T47D (cell line): ENCODE data around the gene FAM185A.
"Not testable (repeated sequence)": the region's sequence is repeated elsewhere in the genome, so short reads cannot be mapped to it uniquely, and the experiment has no call there.

Source experiments
- DNase-seq, 2 experiments: peaks; one replicate each; pipeline versions ENCODE4 v3.0.0 to v3.0.0-alpha.2; 2011 to 2012; ENCODE audit warnings: low read depth in 1 of 2, low spot score in 1 of 2
- JUND ChIP-seq: IDR thresholded peaks from 2 replicates; pipeline ENCODE4 v1.6.1; 2012; ENCODE audit warnings: low read depth
- in situ Hi-C: cut with HindIII; loops from 2 replicates; pipeline ENCODE4 v1.10.0; 2016; ENCODE audit warnings: low sequenced_read_pairs, low pct_unique_long_range_greater_than_20kb

The FAM185A gene

GRCh38 chr7:102832674-102833073 is 83.9 kb downstream of the FAM185A start:
- DNase-seq = no peak
- TF ChIP-seq JUND = no peak
- in situ Hi-C loops = no loop called here

GRCh38 chr7:102833343-102833742 is 84.5 kb downstream of the FAM185A start:
- TF ChIP-seq JUND = no peak
- no peak for DNase-seq
- in situ Hi-C loops = no loop called here

DNA sequence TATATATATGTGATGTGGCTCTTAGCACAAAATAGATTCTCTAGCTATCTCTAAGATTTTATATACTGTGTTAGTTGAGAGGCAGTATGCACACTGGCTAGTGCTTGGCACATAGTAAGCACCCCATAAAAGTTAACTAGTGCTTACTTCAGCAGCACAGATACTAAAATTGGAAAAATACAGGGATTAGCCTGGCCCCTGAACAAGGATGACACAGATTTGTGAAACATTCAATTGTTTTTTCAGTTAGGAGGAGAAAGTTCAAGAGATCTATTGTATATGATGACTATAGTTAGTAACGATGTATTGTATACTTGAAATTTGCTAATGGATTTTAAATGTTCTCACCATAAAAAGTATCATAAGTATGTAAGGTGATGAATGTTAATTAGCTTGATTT is 85.7 kb downstream of the FAM185A start:
- in situ Hi-C loops = no loop called here
- DNase-seq = no peak

DNA sequence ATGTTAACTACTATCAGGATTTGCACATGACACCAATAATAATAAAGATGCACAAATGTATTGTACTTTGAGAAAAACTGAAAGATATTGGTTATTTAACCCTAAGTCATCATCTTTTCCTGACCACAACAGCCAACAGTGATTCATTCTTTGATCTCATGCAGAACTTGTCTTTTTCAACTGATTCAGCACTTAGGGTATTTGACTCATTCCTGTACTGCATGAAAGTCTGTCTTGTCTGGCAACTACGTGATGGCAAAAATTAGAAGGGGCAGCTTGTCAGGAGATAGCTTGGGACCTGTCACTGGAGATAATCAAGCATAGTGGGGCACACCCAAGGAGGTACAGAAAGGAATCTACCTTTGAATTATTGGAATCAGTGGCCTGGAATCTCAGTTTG is 86.2 kb downstream of the FAM185A start:
- in situ Hi-C loops = no loop called here
- TF ChIP-seq JUND = no peak
- no peak for DNase-seq

More for the DNA sequence above, 85.7 kb downstream of the FAM185A start:
- no peak for TF ChIP-seq JUND

GRCh38 chr7:102836191-102836919 is 87.6 kb downstream of the FAM185A start:
- no peak for DNase-seq
- in situ Hi-C loops = no loop called here
- no peak for TF ChIP-seq JUND

DNA sequence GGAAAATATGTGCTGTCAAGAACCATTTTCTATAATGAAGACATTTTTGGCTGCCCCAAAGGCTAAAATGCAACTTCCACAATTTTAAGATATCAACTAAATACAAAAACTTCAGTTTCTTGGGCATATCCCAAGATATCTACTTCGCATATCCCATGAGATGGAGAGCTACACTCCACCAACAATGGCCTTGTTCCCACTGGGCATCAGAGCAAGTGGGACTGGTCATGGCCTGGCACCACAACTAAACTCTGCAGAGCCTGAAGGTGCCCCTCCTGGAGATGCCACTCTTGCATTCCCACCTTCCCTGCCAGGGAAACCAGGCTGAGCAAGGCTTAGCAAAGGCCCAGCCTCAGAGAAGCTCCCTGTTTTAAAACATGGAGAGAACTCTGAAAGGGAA is 88.2 kb downstream of the FAM185A start:
- TF ChIP-seq JUND = no peak
- in situ Hi-C loops = no loop called here
- DNase-seq = no peak

- in situ Hi-C loops = no loop called here
- no peak for TF ChIP-seq JUND
- no peak for DNase-seq
Measured at GRCh38 chr7:102837802-102838201, 89.0 kb downstream of the FAM185A start.

DNA sequence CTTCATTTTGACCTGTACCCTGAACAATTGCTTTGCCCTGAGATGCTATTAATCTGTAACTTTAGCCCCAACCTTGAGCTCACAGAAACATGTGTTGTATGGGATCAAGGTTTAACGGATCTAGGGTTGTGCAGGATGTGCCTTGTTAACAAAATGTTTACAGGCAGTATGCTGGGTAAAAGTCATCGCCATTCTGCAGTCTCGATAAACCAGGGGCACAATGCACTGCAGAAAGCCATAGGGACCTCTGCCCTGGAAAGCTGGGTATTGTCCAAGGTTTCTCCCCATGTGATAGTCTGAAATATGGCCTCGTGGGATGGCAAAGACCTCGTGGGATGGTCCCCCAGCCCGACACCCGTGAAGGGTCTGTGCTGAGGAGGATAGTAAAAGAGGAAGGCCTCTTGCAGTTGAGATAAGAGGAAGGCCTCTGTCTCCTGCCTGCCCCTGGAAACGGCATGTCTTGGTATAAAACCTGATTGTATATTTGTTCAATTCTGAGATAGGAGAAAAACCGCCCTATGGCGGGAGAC is 89.8 kb downstream of the FAM185A start:
- DNase-seq, in situ Hi-C loops: not testable (repeated sequence)

DNA sequence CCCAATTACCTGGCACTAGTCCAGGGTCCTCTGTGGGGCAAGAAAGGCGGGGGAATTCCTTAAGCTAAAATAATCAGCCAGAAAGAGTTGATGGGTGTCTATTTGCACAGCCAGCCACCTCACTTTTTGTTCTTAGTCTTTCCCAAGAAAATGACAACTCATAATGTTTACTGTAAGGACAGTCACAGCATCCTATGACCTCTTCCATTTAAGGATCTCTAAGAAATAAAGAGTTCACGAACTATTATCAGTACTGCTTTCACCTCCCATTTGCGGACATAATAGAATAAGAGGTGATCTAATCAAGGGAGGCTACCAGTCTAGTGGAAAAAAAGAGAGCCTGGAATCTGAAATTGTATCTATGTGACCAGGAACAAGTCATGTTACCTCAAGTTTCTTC is 91.6 kb downstream of the FAM185A start:
- DNase-seq = no peak
- TF ChIP-seq JUND = no peak
- in situ Hi-C loops = no loop called here

DNA sequence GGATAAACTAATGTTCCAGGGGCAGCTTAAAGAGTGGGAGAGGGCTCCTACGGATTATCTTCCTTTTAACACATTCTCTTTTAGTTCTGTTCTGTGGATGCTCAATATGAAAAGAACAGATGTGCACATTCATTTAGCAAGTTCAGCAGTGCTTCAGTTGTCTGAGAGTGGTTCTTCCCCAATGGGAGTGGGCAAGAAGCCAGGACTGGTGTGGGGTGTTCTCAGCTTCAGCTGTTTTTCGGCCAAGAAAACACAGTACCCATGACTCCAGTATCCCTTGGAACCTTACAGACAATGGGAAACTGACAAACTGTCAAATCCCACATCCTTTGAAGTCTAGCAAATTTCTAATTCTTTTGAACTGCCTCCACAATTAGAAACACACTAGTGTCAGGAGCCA is 92.5 kb downstream of the FAM185A start:
- DNase-seq = no peak
- no peak for TF ChIP-seq JUND
- in situ Hi-C loops = no loop called here

GRCh38 chr7:102842284-102842683 is 93.5 kb downstream of the FAM185A start:
- in situ Hi-C loops = no loop called here

GRCh38 chr7:102843850-102844249 is 95.1 kb downstream of the FAM185A start:
- DNase-seq = no peak
- in situ Hi-C loops = no loop called here
- TF ChIP-seq JUND = no peak

More at GRCh38 chr7:102842284-102842683, 93.5 kb downstream of the FAM185A start:
- TF ChIP-seq JUND = no peak
- DNase-seq = no peak

GRCh38 chr7:102845346-102845745 is 96.5 kb downstream of the FAM185A start:
- in situ Hi-C loops = no loop called here

DNA sequence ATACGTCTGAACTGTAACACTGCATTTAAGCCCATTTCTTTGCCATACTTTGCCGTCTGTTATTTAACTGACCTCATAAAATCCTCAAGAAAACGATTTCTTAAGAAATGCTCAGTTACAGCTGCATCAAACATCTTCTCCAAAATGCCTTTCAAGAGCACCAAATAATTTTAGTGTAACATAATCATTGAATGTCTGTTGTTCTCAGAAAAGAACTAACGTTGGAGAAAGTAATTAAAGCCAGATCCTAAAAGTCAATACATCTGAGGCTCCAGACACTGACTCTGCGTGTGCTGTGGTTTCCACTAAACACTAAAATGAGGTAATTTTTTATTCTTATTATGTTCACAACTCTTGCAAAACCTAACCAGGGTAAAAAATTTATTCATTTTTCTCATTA is 100.3 kb downstream of the FAM185A start:
- TF ChIP-seq JUND = no peak
- in situ Hi-C loops = no loop called here
- no peak for DNase-seq

More at GRCh38 chr7:102845346-102845745, 96.5 kb downstream of the FAM185A start:
- no peak for TF ChIP-seq JUND
- no peak for DNase-seq
